K562 (cell line): ENCODE data around the gene RPS6KA4. TPM values are rescaled to one million over a fixed set of nuclear protein-coding genes. Genes with fewer than 3 reads are reported as not detected.

Experiments used
- E2F1 ChIP-seq: sonication (generic); formaldehyde crosslinking; IDR thresholded peaks from 2 replicates; pipeline ENCODE4 v1.8.1; 2023; ENCODE audit warnings: mild to moderate bottlenecking, missing genetic modification reagents, moderate library complexity
- FOXA1 ChIP-seq: fragments of 450-650 bp; IDR thresholded peaks from 2 replicates; pipeline ENCODE4 v1.6.1; 2016; ENCODE audit warnings: mild to moderate bottlenecking, borderline replicate concordance
- GATA2 ChIP-seq: sonication (generic); formaldehyde crosslinking; IDR thresholded peaks from 2 replicates; pipeline ENCODE4 v1.4.0; 2020; ENCODE audit warnings: mild to moderate bottlenecking, missing genetic modification reagents
- GTF2E2 ChIP-seq: fragments of 200-800 bp; sonication (Bioruptor generic); IDR thresholded peaks from 2 replicates; pipeline ENCODE4 v1.6.1; 2016; ENCODE audit warnings: missing genetic modification characterization, missing compliant biosample characterization
- NFE2L1 ChIP-seq: fragments of 450-650 bp; IDR thresholded peaks from 2 replicates; pipeline ENCODE4 v1.6.1; 2016; ENCODE audit warnings: missing genetic modification characterization, low read depth, mild to moderate bottlenecking, missing compliant biosample characterization, moderate library complexity, borderline replicate concordance
- SRF ChIP-seq, 2 experiments: fragments of 250-450, 450-650 bp in 1 of 2; sonication (Bioruptor Pico) in 1 of 2; sonication (generic) in 1 of 2; formaldehyde crosslinking; IDR thresholded peaks; 2 replicates each; pipeline versions ENCODE4 v1.5.0 to v1.5.1; 2020 to 2022; ENCODE audit warnings: mild to moderate bottlenecking in 1 of 2, missing genetic modification reagents in 1 of 2
- STAG1 ChIP-seq: sonication (generic); formaldehyde crosslinking; IDR thresholded peaks from 2 replicates; pipeline ENCODE4 v1.5.0; 2020; ENCODE audit warnings: missing genetic modification reagents, borderline replicate concordance
- polyA plus RNA-seq, 8 experiments: library from polyadenylated mRNA; depleted of rRNA in 4 of 8; stranded (reverse) in 5 of 8; unstranded in 3 of 8; fragments of >200 nt; fragmentation: Nextera tagmentation in 2 of 8; fragmentation: Illumina TruSeq in 1 of 8; extraction: Ambion mirVana in 2 of 8; extraction: Trizol in 1 of 8; gene quantifications; 2 replicates each; pipeline versions ENCODE4 v1.2.1 to v1.2.3, GENCODE V29; 2011 to 2014; ENCODE audit warnings: inconsistent platforms in 1 of 8, missing spikeins in 1 of 8
- total RNA-seq, 7 experiments: library from RNA; depleted of rRNA in 6 of 7; stranded (reverse); fragments of >200 nt in 6 of 7; fragmentation: Illumina TruSeq in 2 of 7; extraction: Trizol in 2 of 7; gene quantifications; 2 replicates each; pipeline versions ENCODE4 v1.2.1 to v1.2.3, GENCODE V29; 2011 to 2021; ENCODE audit warnings: low replicate concordance in 1 of 7
- TF ChIP-seq, protein P1 (sequence below): fragments of 450-650 bp; IDR thresholded peaks from 2 replicates; pipeline ENCODE4 v1.6.1; 2017; ENCODE audit warnings: mild to moderate bottlenecking, moderate library complexity
- TF ChIP-seq, protein P2 (sequence below): fragments of 450-650 bp; IDR thresholded peaks from 2 replicates; pipeline ENCODE4 v1.6.1; 2014; ENCODE audit warnings: low read depth, mild to moderate bottlenecking, moderate library complexity, borderline replicate concordance
- TF ChIP-seq, protein P3 (sequence below): fragments of 450-650 bp; IDR thresholded peaks from 2 replicates; pipeline ENCODE4 v1.6.1; 2016; ENCODE audit warnings: mild to moderate bottlenecking, moderate library complexity

Gene RPS6KA4
- total and polyA plus RNA-seq, 9 of the 15 experiments (the other 6 are each of a cell fraction or from before 2014, with no cell fraction given), result 0.15 to 23.8 (median 9.8) TPM

- TF ChIP-seq, protein P1, sequence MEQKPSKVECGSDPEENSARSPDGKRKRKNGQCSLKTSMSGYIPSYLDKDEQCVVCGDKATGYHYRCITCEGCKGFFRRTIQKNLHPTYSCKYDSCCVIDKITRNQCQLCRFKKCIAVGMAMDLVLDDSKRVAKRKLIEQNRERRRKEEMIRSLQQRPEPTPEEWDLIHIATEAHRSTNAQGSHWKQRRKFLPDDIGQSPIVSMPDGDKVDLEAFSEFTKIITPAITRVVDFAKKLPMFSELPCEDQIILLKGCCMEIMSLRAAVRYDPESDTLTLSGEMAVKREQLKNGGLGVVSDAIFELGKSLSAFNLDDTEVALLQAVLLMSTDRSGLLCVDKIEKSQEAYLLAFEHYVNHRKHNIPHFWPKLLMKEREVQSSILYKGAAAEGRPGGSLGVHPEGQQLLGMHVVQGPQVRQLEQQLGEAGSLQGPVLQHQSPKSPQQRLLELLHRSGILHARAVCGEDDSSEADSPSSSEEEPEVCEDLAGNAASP, result no peak
- TF ChIP-seq FOXA1, result no peak
- no peak for TF ChIP-seq GTF2E2 (tag)
- no peak; a peak in 1 of 4 replicates for TF ChIP-seq SRF (CRISPR knock-in tag; IDR thresholded peaks at IDR 0.05)
- no peak for TF ChIP-seq GATA2 (CRISPR knock-in tag)
- no peak for TF ChIP-seq NFE2L1 (tag)
- TF ChIP-seq, protein P2, sequence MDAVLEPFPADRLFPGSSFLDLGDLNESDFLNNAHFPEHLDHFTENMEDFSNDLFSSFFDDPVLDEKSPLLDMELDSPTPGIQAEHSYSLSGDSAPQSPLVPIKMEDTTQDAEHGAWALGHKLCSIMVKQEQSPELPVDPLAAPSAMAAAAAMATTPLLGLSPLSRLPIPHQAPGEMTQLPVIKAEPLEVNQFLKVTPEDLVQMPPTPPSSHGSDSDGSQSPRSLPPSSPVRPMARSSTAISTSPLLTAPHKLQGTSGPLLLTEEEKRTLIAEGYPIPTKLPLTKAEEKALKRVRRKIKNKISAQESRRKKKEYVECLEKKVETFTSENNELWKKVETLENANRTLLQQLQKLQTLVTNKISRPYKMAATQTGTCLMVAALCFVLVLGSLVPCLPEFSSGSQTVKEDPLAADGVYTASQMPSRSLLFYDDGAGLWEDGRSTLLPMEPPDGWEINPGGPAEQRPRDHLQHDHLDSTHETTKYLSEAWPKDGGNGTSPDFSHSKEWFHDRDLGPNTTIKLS, result peak; percentile 55; the same call in 1 of the 2 replicates
- TF ChIP-seq, protein P3, sequence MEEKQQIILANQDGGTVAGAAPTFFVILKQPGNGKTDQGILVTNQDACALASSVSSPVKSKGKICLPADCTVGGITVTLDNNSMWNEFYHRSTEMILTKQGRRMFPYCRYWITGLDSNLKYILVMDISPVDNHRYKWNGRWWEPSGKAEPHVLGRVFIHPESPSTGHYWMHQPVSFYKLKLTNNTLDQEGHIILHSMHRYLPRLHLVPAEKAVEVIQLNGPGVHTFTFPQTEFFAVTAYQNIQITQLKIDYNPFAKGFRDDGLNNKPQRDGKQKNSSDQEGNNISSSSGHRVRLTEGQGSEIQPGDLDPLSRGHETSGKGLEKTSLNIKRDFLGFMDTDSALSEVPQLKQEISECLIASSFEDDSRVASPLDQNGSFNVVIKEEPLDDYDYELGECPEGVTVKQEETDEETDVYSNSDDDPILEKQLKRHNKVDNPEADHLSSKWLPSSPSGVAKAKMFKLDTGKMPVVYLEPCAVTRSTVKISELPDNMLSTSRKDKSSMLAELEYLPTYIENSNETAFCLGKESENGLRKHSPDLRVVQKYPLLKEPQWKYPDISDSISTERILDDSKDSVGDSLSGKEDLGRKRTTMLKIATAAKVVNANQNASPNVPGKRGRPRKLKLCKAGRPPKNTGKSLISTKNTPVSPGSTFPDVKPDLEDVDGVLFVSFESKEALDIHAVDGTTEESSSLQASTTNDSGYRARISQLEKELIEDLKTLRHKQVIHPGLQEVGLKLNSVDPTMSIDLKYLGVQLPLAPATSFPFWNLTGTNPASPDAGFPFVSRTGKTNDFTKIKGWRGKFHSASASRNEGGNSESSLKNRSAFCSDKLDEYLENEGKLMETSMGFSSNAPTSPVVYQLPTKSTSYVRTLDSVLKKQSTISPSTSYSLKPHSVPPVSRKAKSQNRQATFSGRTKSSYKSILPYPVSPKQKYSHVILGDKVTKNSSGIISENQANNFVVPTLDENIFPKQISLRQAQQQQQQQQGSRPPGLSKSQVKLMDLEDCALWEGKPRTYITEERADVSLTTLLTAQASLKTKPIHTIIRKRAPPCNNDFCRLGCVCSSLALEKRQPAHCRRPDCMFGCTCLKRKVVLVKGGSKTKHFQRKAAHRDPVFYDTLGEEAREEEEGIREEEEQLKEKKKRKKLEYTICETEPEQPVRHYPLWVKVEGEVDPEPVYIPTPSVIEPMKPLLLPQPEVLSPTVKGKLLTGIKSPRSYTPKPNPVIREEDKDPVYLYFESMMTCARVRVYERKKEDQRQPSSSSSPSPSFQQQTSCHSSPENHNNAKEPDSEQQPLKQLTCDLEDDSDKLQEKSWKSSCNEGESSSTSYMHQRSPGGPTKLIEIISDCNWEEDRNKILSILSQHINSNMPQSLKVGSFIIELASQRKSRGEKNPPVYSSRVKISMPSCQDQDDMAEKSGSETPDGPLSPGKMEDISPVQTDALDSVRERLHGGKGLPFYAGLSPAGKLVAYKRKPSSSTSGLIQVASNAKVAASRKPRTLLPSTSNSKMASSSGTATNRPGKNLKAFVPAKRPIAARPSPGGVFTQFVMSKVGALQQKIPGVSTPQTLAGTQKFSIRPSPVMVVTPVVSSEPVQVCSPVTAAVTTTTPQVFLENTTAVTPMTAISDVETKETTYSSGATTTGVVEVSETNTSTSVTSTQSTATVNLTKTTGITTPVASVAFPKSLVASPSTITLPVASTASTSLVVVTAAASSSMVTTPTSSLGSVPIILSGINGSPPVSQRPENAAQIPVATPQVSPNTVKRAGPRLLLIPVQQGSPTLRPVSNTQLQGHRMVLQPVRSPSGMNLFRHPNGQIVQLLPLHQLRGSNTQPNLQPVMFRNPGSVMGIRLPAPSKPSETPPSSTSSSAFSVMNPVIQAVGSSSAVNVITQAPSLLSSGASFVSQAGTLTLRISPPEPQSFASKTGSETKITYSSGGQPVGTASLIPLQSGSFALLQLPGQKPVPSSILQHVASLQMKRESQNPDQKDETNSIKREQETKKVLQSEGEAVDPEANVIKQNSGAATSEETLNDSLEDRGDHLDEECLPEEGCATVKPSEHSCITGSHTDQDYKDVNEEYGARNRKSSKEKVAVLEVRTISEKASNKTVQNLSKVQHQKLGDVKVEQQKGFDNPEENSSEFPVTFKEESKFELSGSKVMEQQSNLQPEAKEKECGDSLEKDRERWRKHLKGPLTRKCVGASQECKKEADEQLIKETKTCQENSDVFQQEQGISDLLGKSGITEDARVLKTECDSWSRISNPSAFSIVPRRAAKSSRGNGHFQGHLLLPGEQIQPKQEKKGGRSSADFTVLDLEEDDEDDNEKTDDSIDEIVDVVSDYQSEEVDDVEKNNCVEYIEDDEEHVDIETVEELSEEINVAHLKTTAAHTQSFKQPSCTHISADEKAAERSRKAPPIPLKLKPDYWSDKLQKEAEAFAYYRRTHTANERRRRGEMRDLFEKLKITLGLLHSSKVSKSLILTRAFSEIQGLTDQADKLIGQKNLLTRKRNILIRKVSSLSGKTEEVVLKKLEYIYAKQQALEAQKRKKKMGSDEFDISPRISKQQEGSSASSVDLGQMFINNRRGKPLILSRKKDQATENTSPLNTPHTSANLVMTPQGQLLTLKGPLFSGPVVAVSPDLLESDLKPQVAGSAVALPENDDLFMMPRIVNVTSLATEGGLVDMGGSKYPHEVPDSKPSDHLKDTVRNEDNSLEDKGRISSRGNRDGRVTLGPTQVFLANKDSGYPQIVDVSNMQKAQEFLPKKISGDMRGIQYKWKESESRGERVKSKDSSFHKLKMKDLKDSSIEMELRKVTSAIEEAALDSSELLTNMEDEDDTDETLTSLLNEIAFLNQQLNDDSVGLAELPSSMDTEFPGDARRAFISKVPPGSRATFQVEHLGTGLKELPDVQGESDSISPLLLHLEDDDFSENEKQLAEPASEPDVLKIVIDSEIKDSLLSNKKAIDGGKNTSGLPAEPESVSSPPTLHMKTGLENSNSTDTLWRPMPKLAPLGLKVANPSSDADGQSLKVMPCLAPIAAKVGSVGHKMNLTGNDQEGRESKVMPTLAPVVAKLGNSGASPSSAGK, result 0 out of 2 replicates have a peak, but pooled peaks have one; percentile 40
- no peak for TF ChIP-seq STAG1 (CRISPR knock-in tag)
- no peak for TF ChIP-seq E2F1 (CRISPR knock-in tag)
These were observed 27.2 kb upstream of the RPS6KA4 start (continued) for GRCh38 chr11:64331569-64332371.
